HepG2 (cell line): ENCODE data around the gene ADCYAP1R1. TPM values are rescaled to one million over a fixed set of nuclear protein-coding genes. Genes with fewer than 3 reads are reported as not detected.

Experiments
- ATAC-seq: fragments of 200-7000 bp; cut with Tn5 transposase; 3 replicates; pipeline ENCODE4 v1.9.1; 2020; ENCODE audit warnings: mild to moderate bottlenecking, moderate library complexity
- BruUV-seq: library from RNA; stranded (reverse); fragments of 400-500 nt; replicated peaks from 2 replicates; lab custom pipeline; 2021; lab: Mats Ljungman, UMichigan
- CTCF ChIA-PET: fragments of 300-600 bp; formaldehyde crosslinking; extraction: SDS; loops from one replicate; lab custom pipeline; 2021; ENCODE audit warnings: low total read pairs, inconsistent platforms, low intra/inter-chr PET ratio; lab: Yijun Ruan, JAX
- POLR2A ChIA-PET: fragments of 350-600 bp; sonication (Branson Sonifier 250); formaldehyde crosslinking; loops from one replicate; lab custom pipeline; 2020; ENCODE audit warnings: antibody characterized with exemption, inconsistent platforms; lab: Yijun Ruan, JAX
- DNase-seq: peaks from one replicate; pipeline ENCODE4 v3.0.0-alpha.2; 2015; ENCODE audit warnings: low spot score
- FAIRE-seq: peaks from 3 replicates; lab custom pipeline; 2011; peaks lifted over from hg19 to GRCh38; lab: Jason Lieb, UNC
- H2AFZ ChIP-seq: one replicate; pipeline ENCODE4 v1.6.1; 2011; ENCODE audit warnings: low read length, inconsistent platforms
- H3K27ac ChIP-seq: fragments of 300-600 bp; 3 replicates; pipeline ENCODE4 v1.8.0; 2011; ENCODE audit warnings: mixed run types, mild to moderate bottlenecking, mixed read lengths, low read length, inconsistent platforms; ENCODE audit not compliant: insufficient read depth; ENCODE audit errors: extremely low read length
- H3K27me3 ChIP-seq, 2 experiments: fragments of 200-600 bp in 1 of 2; 2 replicates in 1 of 2; 3 replicates in 1 of 2; pipeline versions ENCODE4 v1.6.0 to v1.8.0; 2011; ENCODE audit warnings: low read length in 2 of 2, mild to moderate bottlenecking in 2 of 2, moderate library complexity in 2 of 2, inconsistent platforms in 1 of 2; ENCODE audit not compliant: insufficient read depth in 2 of 2, control insufficient read depth in 1 of 2
- H3K36me3 ChIP-seq, 2 experiments: fragments of 200-600 bp in 1 of 2; replicated peaks in 1 of 2; 2 replicates in 1 of 2; 3 replicates in 1 of 2; pipeline versions ENCODE4 v1.5.1 to v1.8.0; 2011; ENCODE audit warnings: low read length in 2 of 2, inconsistent platforms in 1 of 2; ENCODE audit not compliant: insufficient read depth in 2 of 2, control insufficient read depth in 1 of 2
- H3K4me1 ChIP-seq: 2 replicates; pipeline ENCODE4 v1.5.1; 2012; ENCODE audit warnings: low read length, inconsistent platforms; ENCODE audit not compliant: insufficient read depth
- H3K4me2 ChIP-seq: 2 replicates; pipeline ENCODE4 v1.6.0; 2011; ENCODE audit warnings: low read depth, low read length, inconsistent platforms
- H3K4me3 ChIP-seq, 3 experiments: fragments of 200-600 bp in 1 of 3; sonication (generic), shearing (Covaris generic) in 1 of 3; replicated peaks in 1 of 3; 2 replicates each; pipeline ENCODE4 v1.5.1; 2011 to 2016; ENCODE audit warnings: low read length in 3 of 3, inconsistent platforms in 2 of 3, low read depth in 2 of 3, mild to moderate bottlenecking in 2 of 3, control low read depth in 1 of 3, mixed read lengths in 1 of 3; ENCODE audit not compliant: insufficient read depth in 1 of 3
- H3K79me2 ChIP-seq: one replicate; pipeline ENCODE4 v1.6.1; 2011; ENCODE audit warnings: low read length, inconsistent platforms; ENCODE audit not compliant: insufficient read depth
- H3K9ac ChIP-seq: 2 replicates; pipeline ENCODE4 v1.6.0; 2011; ENCODE audit warnings: mild to moderate bottlenecking, low read depth, low read length, inconsistent platforms; ENCODE audit not compliant: insufficient read depth
- H3K9me3 ChIP-seq: 2 replicates; pipeline ENCODE4 v1.5.1; 2012; ENCODE audit warnings: mild to moderate bottlenecking, low read length
- H4K20me1 ChIP-seq: 2 replicates; pipeline ENCODE4 v1.6.0; 2011; ENCODE audit warnings: inconsistent platforms, mild to moderate bottlenecking, low read length, moderate library complexity; ENCODE audit not compliant: insufficient read depth
- FOXO4 ChIP-seq: sonication (generic); formaldehyde crosslinking; conservative IDR thresholded peaks from 2 replicates; pipeline ENCODE4 v1.8.1; 2023; ENCODE audit warnings: missing genetic modification reagents
- MZF1 ChIP-seq: sonication (generic); formaldehyde crosslinking; IDR thresholded peaks from 2 replicates; pipeline ENCODE4 v1.8.1; 2023; ENCODE audit warnings: mild to moderate bottlenecking, missing genetic modification reagents, borderline replicate concordance
- SETDB1 ChIP-seq: sonication (generic); formaldehyde crosslinking; IDR thresholded peaks from 2 replicates; pipeline ENCODE4 v1.5.1; 2020; ENCODE audit warnings: missing genetic modification reagents, mild to moderate bottlenecking, borderline replicate concordance
- SMARCE1 ChIP-seq: fragments of 450-650 bp; IDR thresholded peaks from 2 replicates; pipeline ENCODE4 v1.6.1; 2017; ENCODE audit warnings: borderline replicate concordance
- TAF15 ChIP-seq: fragments of 200-400 bp; formaldehyde crosslinking; IDR thresholded peaks from one replicate; pipeline ENCODE4 v1.6.1; 2018; ENCODE audit warnings: mild to moderate bottlenecking, low read depth, low read length; ENCODE audit not compliant: poor library complexity, severe bottlenecking
- TBP ChIP-seq: sonication (generic); formaldehyde crosslinking; IDR thresholded peaks from 2 replicates; pipeline ENCODE4 v1.5.0; 2020; ENCODE audit warnings: missing genetic modification reagents
- TCF12 ChIP-seq, 2 experiments: fragments of 450-650 bp in 1 of 2; sonication (generic) in 1 of 2; formaldehyde crosslinking in 1 of 2; IDR thresholded peaks; 2 replicates each; pipeline versions ENCODE4 v1.6.1 to v1.8.0; 2017 to 2022; ENCODE audit warnings: antibody characterized with exemption in 1 of 2, mild to moderate bottlenecking in 1 of 2, missing genetic modification reagents in 1 of 2, moderate library complexity in 1 of 2
- ZNF260 ChIP-seq: sonication (generic); formaldehyde crosslinking; IDR thresholded peaks from 2 replicates; pipeline ENCODE4 v1.4.0; 2020; ENCODE audit warnings: missing genetic modification reagents, low read depth, mild to moderate bottlenecking, borderline replicate concordance
- ZNF296 ChIP-seq: sonication (generic); formaldehyde crosslinking; conservative IDR thresholded peaks from 2 replicates; pipeline ENCODE4 v1.5.0; 2020; ENCODE audit warnings: mild to moderate bottlenecking, missing genetic modification reagents
- ZNF33A ChIP-seq: sonication (generic); formaldehyde crosslinking; IDR thresholded peaks from 2 replicates; pipeline ENCODE4 v1.5.1; 2020; ENCODE audit warnings: missing genetic modification reagents, mild to moderate bottlenecking, moderate library complexity, borderline replicate concordance
- ZNF549 ChIP-seq: sonication (generic); formaldehyde crosslinking; IDR thresholded peaks from 2 replicates; pipeline ENCODE4 v1.5.0; 2020; ENCODE audit warnings: missing genetic modification reagents
- ZNF710 ChIP-seq: sonication (generic); formaldehyde crosslinking; IDR thresholded peaks from 2 replicates; pipeline ENCODE4 v1.5.0; 2020; ENCODE audit warnings: mild to moderate bottlenecking, missing genetic modification reagents, borderline replicate concordance
- ZNF776 ChIP-seq: sonication (generic); formaldehyde crosslinking; IDR thresholded peaks from 2 replicates; pipeline ENCODE4 v1.4.0; 2020; ENCODE audit warnings: mild to moderate bottlenecking, missing genetic modification reagents
- WGBS: methylation state at CpG from one replicate; pipeline ENCODE4 v1.1.6; 2017; ENCODE audit warnings: low lambda C conversion rate; 5-methylcytosine and 5-hydroxymethylcytosine counted together
- in situ Hi-C: cut with HindIII; loops from 2 replicates; pipeline ENCODE4 v1.10.0; 2017; ENCODE audit warnings: low pct_unique_long_range_greater_than_20kb; ENCODE audit not compliant: extremely low pct_ligation_motif_present
- intact Hi-C: fragments of 100-400 bp; cut with micrococcal nuclease; formaldehyde crosslinking; loops from one replicate; pipeline ENCODE4 v1.10.0; 2022; ENCODE audit not compliant: unreplicated experiment
- polyA plus RNA-seq, 8 experiments: library from polyadenylated mRNA; depleted of rRNA in 3 of 8; stranded (reverse) in 7 of 8; unstranded in 1 of 8; fragments of >200 nt; fragmentation: Illumina TruSeq in 4 of 8; extraction: Trizol in 4 of 8; gene quantifications; 2 replicates each; pipeline versions ENCODE4 v1.2.1 to v1.2.3, GENCODE V29; 2011 to 2016; ENCODE audit warnings: low read depth in 4 of 8, missing spikeins in 1 of 8, mixed read lengths in 1 of 8; ENCODE audit not compliant: insufficient read depth in 1 of 8
- total RNA-seq, 5 experiments: library from RNA; depleted of rRNA; stranded (reverse); fragments of >200 nt; fragmentation: Illumina TruSeq; extraction: Trizol; gene quantifications; 2 replicates each; pipeline ENCODE4 v1.2.3, GENCODE V29; 2016; ENCODE audit warnings: low read depth in 1 of 5

ADCYAP1R1 gene
- total and polyA plus RNA-seq, 2 of the 13 experiments (the other 11 are each of a cell fraction or from before 2014, with no cell fraction given), result not detected

GRCh38 chr7:31071645-31072029, 19.5 kb downstream of the ADCYAP1R1 start:
- FAIRE-seq (no peak), DNase-seq (no peak), ATAC-seq (no peak)
- Histone ChIP-seq H3K4me1 (no peaks in the 10 kb centered on the region), H2AFZ (no peak overlapping the region), H3K36me3 (no peaks in the 10 kb centered on the region), H3K9me3 (no peaks in the 10 kb centered on the region), H3K79me2 (no peaks in the 10 kb centered on the region), H3K27ac (no peak overlapping the region), H4K20me1 (no peaks in the 10 kb centered on the region), H3K9ac (no peak overlapping the region), H3K4me2 (no peak overlapping the region), H3K4me3 (no peak overlapping the region), H3K27me3 (peaks cover 1 to 35% of the 10 kb centered on the region in 2 experiments; a peak in 3 of 5 replicates)
- WGBS, result 2% methylated on average over 3 of the region's 3 CpGs
- POLR2A ChIA-PET, result no interaction called here
- no TSS peak for BruUV-seq
- intact Hi-C loops, result no loop called here
- TF ChIP-seq TBP (CRISPR knock-in tag) (no peak), ZNF260 (CRISPR knock-in tag) (no peak)
- CTCF ChIA-PET, result no interaction called here
- in situ Hi-C loops, result no loop called here

- no peak for DNase-seq
- WGBS, result 0% methylated on average over 3 of the region's 5 CpGs
- no peaks in the 10 kb centered on the region for H3K4me1 ChIP-seq
- no peak for FAIRE-seq
- no peak for TF ChIP-seq ZNF710 (CRISPR knock-in tag)
- no peak for TF ChIP-seq ZNF33A (CRISPR knock-in tag)
- TF ChIP-seq FOXO4 (CRISPR knock-in tag), result no peak
- no peak for TF ChIP-seq TCF12 (IDR thresholded peaks at IDR 0.05)
- TF ChIP-seq TCF12 (CRISPR knock-in tag; IDR thresholded peaks at IDR 0.05), result no peak
- TF ChIP-seq MZF1 (CRISPR knock-in tag), result no peak
- TF ChIP-seq SETDB1, result no peak
- no peak for TF ChIP-seq ZNF296
- TF ChIP-seq ZNF549 (CRISPR knock-in tag), result no peak
- no peak for TF ChIP-seq SMARCE1
- no peak for TF ChIP-seq TAF15
- TF ChIP-seq ZNF776 (CRISPR knock-in tag), result no peak
- no peaks in the 10 kb centered on the region for H3K9me3 ChIP-seq
- H3K4me3 ChIP-seq, result no peak overlapping the region
- in situ Hi-C loops (no loop called here), intact Hi-C loops (no loop called here)
- no peak overlapping the region for H3K9ac ChIP-seq
- CTCF ChIA-PET, result no interaction called here
- H3K27me3 ChIP-seq, result peaks cover 1 to 41% of the 10 kb centered on the region in 2 experiments; a peak in 3 of 5 replicates
- no peak overlapping the region for H2AFZ ChIP-seq
- H3K79me2 ChIP-seq, result no peaks in the 10 kb centered on the region
- H4K20me1 ChIP-seq, result no peaks in the 10 kb centered on the region
- ATAC-seq, result no peak
- no peak overlapping the region for H3K27ac ChIP-seq
- BruUV-seq, result no TSS peak
- POLR2A ChIA-PET, result no interaction called here
- no peak overlapping the region for H3K4me2 ChIP-seq
- no peaks in the 10 kb centered on the region for H3K36me3 ChIP-seq
These were observed 21.4 kb downstream of the ADCYAP1R1 start for GRCh38 chr7:31073326-31074119.
